ENCODE data around the gene PPFIA2. TPM values are rescaled to one million over a fixed set of nuclear protein-coding genes. Genes with fewer than 3 reads are reported as not detected.
"Not testable (repeated sequence)": the region's sequence is repeated elsewhere in the genome, so short reads cannot be mapped to it uniquely, and the experiment has no call there.

PPFIA2 gene
- total and polyA plus RNA-seq, 7 donors = 0.04 to 1.2 (median 0.25) TPM

DNA sequence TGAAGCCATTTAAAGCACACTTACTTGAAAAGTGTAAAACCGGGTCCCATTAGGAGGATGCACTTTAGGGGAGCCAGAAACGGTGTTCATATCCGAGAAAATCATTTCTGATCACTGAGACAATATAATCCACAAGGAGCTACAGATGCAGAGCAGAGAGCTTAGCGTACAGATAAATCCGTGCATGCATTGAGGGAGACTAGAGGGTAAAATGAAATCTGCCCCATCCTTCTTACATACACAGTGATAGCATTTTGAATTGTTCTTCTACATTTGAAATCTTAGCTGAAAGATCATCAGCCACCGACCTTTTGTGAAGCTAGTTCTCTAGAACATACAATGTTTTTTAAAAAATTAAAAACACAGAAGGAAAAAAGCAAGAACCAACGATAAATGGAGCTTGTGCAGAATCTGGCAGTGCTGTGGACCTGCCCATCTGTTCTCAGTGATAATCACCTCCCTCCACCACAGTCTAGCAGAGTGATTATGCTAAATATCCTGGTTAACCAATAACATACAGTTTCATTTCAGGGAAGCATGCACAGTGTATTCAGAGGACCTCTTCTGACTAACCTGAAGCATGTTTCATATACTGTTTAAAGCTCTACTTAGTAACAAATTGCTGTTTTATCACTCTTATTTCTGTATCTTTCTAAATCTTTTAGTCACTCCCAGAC, 161.1 kb downstream of the PPFIA2 start:
- H3K9me3 ChIP-seq = no peaks in the 10 kb centered on the region
- no peaks in the 10 kb centered on the region for H3K36me3 ChIP-seq (ENCODE audit: insufficient read depth in 1 of 2, low read depth in 1 of 2)
- no peak for DNase-seq
- ATAC-seq = no peak
- no peak overlapping the region for H3K4me3 ChIP-seq
- H3K27ac ChIP-seq = no peak overlapping the region
- TF ChIP-seq, protein P1, sequence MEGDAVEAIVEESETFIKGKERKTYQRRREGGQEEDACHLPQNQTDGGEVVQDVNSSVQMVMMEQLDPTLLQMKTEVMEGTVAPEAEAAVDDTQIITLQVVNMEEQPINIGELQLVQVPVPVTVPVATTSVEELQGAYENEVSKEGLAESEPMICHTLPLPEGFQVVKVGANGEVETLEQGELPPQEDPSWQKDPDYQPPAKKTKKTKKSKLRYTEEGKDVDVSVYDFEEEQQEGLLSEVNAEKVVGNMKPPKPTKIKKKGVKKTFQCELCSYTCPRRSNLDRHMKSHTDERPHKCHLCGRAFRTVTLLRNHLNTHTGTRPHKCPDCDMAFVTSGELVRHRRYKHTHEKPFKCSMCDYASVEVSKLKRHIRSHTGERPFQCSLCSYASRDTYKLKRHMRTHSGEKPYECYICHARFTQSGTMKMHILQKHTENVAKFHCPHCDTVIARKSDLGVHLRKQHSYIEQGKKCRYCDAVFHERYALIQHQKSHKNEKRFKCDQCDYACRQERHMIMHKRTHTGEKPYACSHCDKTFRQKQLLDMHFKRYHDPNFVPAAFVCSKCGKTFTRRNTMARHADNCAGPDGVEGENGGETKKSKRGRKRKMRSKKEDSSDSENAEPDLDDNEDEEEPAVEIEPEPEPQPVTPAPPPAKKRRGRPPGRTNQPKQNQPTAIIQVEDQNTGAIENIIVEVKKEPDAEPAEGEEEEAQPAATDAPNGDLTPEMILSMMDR (IDR thresholded peaks at IDR 0.05) = no peak
- H3K27me3 ChIP-seq (ENCODE audit: insufficient read depth in 3 of 3, low read length in 2 of 3) = no peaks in the 10 kb centered on the region
- 44 to 51% (median 47%) methylated on average over 7 of the region's 7 CpGs for WGBS, 3 donors
- H3K4me1 ChIP-seq = no peaks in the 10 kb centered on the region
- intact Hi-C loops (cut with DNase I) = no loop called here

DNA sequence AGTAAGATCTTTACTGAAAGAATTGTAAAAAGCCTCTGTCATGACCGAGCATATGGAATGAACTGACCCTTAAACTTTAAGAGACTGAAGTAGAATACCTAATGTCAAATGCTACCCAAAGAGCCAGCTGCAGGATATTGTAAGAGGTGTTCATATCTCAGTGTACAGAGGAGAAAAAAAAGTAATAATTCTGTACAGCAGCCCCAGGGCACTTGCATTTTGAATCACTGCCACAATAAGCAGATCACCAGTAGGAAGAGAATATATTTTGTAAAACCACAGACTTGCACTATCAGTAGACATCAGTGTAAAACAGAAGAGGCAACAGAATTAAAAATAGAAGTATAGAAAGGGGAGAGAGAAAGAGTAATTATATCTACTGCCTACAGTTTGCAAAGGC, 162.6 kb downstream of the PPFIA2 start:
- ATAC-seq (no peak), DNase-seq (no peak)
- no peak overlapping the region for H3K4me3 ChIP-seq
- no peaks in the 10 kb centered on the region for H3K9me3 ChIP-seq
- intact Hi-C loops (cut with DNase I) = no loop called here
- WGBS, 3 donors = 61 to 74% (median 67%) methylated on average over 1 of the region's 1 CpG
- no peaks in the 10 kb centered on the region for H3K4me1 ChIP-seq
- H3K27me3 ChIP-seq (ENCODE audit: insufficient read depth in 3 of 3, low read length in 2 of 3) = no peaks in the 10 kb centered on the region
- no peak overlapping the region for H3K27ac ChIP-seq
- TF ChIP-seq, protein P1 (IDR thresholded peaks at IDR 0.05) = no peak
- no peaks in the 10 kb centered on the region for H3K36me3 ChIP-seq (ENCODE audit: insufficient read depth in 1 of 2, low read depth in 1 of 2)

DNA sequence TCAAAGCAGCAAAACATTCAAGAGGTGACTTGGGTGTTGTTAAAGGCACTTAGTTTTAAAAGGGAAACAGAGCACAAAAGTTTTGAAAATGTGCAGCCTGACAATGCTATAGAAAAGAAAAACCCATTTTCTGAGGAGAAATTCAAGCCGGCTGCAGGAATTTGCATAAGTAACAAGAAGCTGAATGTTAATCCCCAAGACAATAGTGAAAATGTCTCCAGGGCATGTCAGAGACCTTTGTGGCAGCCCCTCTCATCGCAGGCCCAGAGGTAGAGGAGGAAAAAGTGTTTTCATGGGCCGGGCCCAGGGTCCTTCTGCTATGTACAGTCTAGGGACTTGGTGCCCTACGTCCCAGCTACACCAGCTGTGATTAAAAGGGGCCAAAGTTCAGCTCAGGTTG, 167.9 kb downstream of the PPFIA2 start:
- Histone ChIP-seq H3K27ac (no peak overlapping the region), H3K9me3 (no peaks in the 10 kb centered on the region), H3K4me1 (no peaks in the 10 kb centered on the region), H3K36me3 (ENCODE audit: insufficient read depth in 1 of 2, low read depth in 1 of 2) (no peaks in the 10 kb centered on the region), H3K27me3 (ENCODE audit: insufficient read depth in 3 of 3, low read length in 2 of 3) (no peaks in the 10 kb centered on the region), H3K4me3 (no peak overlapping the region)
- 72 to 75% (median 74%) methylated on average over 4 of the region's 4 CpGs for WGBS, 3 donors
- no peak for ATAC-seq
- DNase-seq = no peak
- TF ChIP-seq, protein P1 (IDR thresholded peaks at IDR 0.05) = no peak
- intact Hi-C loops (cut with DNase I) = no loop called here

DNA sequence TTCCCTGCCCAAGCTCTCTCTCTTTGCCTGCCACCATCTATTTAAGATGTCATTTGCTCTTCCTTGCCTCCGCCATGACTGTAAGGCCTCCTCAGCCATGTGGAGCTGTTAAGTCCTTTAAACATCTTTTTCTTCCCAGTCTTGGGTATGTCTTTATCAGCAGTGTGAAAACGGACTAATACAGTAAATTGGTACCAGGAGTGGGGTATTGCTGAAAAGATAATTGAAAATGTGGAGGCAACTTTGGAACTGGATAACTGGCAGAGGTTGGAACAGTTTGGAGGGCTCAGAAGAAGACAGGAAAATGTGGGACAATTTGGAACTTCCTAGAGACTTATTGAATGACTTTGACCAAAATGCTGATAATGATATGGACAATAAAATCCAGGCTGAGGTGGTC, 168.4 kb downstream of the PPFIA2 start:
- H3K27ac ChIP-seq; H3K9me3 ChIP-seq; H3K4me1 ChIP-seq; H3K4me3 ChIP-seq; ATAC-seq; intact Hi-C loops (cut with DNase I); H3K27me3 ChIP-seq (ENCODE audit: insufficient read depth in 3 of 3, low read length in 2 of 3); H3K36me3 ChIP-seq (ENCODE audit: insufficient read depth in 1 of 2, low read depth in 1 of 2); DNase-seq: not testable (repeated sequence)
- WGBS, 3 donors = 81 to 88% (median 87%) methylated on average over 2 of the region's 2 CpGs

DNA sequence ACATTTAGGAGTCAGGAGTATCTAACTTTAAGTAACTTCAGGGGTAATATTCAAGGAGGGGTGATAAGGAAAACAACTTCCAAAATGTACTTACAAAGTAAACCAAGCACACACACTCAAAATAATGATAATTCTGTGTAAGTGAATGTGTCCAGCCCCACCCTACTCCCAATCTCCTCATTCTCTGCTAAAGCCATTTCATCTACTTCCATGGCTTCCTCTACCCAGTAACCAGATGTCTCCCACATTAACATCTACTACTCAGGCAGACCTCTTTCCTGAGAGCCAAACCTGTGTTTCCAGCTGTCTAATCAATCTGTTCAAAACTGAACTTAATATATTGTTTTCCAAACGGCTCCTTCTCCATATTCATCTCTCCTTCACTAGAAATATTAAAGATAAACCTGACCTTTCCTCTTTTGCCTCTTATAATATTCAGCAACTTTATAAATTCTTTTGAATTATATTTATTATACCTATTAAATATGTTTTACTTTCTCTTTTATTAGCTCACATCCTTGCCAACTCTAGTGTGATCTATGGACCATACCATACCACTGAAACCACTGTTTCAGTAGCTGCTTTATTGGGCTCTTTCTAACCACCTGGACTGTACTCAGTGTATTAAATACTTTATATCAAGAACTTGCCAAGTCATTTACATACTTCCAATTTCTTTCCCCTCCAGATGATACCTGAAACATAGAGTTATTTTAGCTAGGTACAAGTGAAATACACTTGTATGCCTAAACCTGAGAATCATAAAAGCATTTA, 170.7 kb downstream of the PPFIA2 start:
- intact Hi-C loops (cut with DNase I) = no loop called here
- H3K27ac ChIP-seq = no peak overlapping the region
- DNase-seq (no peak), ATAC-seq (no peak)
- TF ChIP-seq, protein P1 (IDR thresholded peaks at IDR 0.05) = no peak
- no peaks in the 10 kb centered on the region for H3K36me3 ChIP-seq (ENCODE audit: insufficient read depth in 1 of 2, low read depth in 1 of 2)
- H3K4me1 ChIP-seq = no peaks in the 10 kb centered on the region
- H3K9me3 ChIP-seq = no peaks in the 10 kb centered on the region
- no peaks in the 10 kb centered on the region for H3K27me3 ChIP-seq (ENCODE audit: insufficient read depth in 3 of 3, low read length in 2 of 3)
- no peak overlapping the region for H3K4me3 ChIP-seq
- 47 to 64% (median 58%) methylated on average over 1 of the region's 1 CpG for WGBS, 3 donors

All from psoas muscle (tissue), 8 donors.